Measurements from ENCODE around the gene IL1R2.

The IL1R2 gene

DNA sequence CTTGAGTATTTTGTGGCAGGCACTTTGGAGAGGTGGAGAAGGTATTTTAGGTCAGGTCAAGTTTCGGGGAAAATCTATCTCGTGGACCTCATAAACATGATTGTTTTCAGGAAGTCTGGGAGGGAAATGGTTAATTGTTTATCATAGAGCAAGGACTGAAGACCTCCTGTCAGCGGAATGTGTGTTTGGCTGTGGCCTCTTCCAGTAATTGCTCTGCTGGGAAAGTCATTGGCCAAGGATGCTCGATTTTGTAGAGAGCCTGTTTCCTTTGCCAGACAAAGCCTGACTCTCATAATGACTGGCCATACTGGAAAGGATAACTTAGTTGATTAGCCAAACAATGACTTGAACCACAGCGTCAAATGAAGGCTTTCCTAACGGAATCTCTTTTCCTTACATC, 30.0 kb downstream of the IL1R2 start:
- TF ChIP-seq FOXM1 (IDR thresholded peaks at IDR 0.05; ENCODE audit: borderline replicate concordance, low read depth) (no peak), RAD21 (IDR thresholded peaks at IDR 0.05; ENCODE audit: low read depth) (no peak)

- TF ChIP-seq REST (IDR thresholded peaks at IDR 0.05; ENCODE audit: low read depth) (no peak), TCF12 (IDR thresholded peaks at IDR 0.05; ENCODE audit: low read depth) (no peak), RAD21 (IDR thresholded peaks at IDR 0.05; ENCODE audit: low read depth) (no peak), FOXM1 (IDR thresholded peaks at IDR 0.05; ENCODE audit: borderline replicate concordance, low read depth) (no peak), MAX (IDR thresholded peaks at IDR 0.05) (no peak), NFIC (IDR thresholded peaks at IDR 0.05) (no peak), TAF1 (IDR thresholded peaks at IDR 0.05; ENCODE audit: low read depth) (no peak), EGR1 (IDR thresholded peaks at IDR 0.05) (no peak), ZBTB7A (IDR thresholded peaks at IDR 0.05; ENCODE audit: low read depth) (no peak), USF1 (IDR thresholded peaks at IDR 0.05) (no peak), CREB1 (IDR thresholded peaks at IDR 0.05; ENCODE audit: low read depth) (no peak)
These were observed 31.3 kb downstream of the IL1R2 start for GRCh38 chr2:102022884-102023539.

DNA sequence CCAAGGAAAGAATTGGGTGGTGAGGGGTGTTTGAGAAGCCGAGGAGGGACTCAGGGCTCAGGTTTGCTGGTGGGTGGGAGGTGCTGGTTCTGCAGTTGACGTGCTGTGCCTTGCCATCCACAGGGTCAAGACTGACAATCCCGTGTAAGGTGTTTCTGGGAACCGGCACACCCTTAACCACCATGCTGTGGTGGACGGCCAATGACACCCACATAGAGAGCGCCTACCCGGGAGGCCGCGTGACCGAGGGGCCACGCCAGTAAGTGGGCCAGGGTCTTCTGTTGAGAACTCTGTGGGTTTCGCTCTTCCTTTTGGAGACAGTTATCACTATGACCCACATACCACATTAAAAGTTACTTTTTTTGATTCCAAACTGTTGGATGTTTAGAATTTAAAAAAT, 32.6 kb downstream of the IL1R2 start:
- TF ChIP-seq EGR1 (IDR thresholded peaks at IDR 0.05), result no peak
- no peak for TF ChIP-seq YY1 (IDR thresholded peaks at IDR 0.05; ENCODE audit: low read depth)
- no peak for TF ChIP-seq NFIC (IDR thresholded peaks at IDR 0.05)
- no peak for TF ChIP-seq RAD21 (IDR thresholded peaks at IDR 0.05; ENCODE audit: low read depth)
- TF ChIP-seq CREB1 (IDR thresholded peaks at IDR 0.05; ENCODE audit: low read depth), result no peak
- TF ChIP-seq TCF12 (IDR thresholded peaks at IDR 0.05; ENCODE audit: low read depth), result no peak
- TF ChIP-seq FOXM1 (IDR thresholded peaks at IDR 0.05; ENCODE audit: borderline replicate concordance, low read depth), result no peak
- no peak for TF ChIP-seq USF1 (IDR thresholded peaks at IDR 0.05)
- no peak for TF ChIP-seq ZBTB7A (IDR thresholded peaks at IDR 0.05; ENCODE audit: low read depth)
- TF ChIP-seq CEBPB (IDR thresholded peaks at IDR 0.05), result no peak
- TF ChIP-seq REST (IDR thresholded peaks at IDR 0.05; ENCODE audit: low read depth), result no peak
- TF ChIP-seq TAF1 (IDR thresholded peaks at IDR 0.05; ENCODE audit: low read depth), result no peak
- no peak for TF ChIP-seq TEAD4 (IDR thresholded peaks at IDR 0.05)

- TF ChIP-seq EP300 (IDR thresholded peaks at IDR 0.05; ENCODE audit: borderline replicate concordance), result no peak
- no peak for TF ChIP-seq YY1 (IDR thresholded peaks at IDR 0.05; ENCODE audit: low read depth)
- TF ChIP-seq ZBTB7A (IDR thresholded peaks at IDR 0.05; ENCODE audit: low read depth), result no peak
- no peak for TF ChIP-seq TEAD4 (IDR thresholded peaks at IDR 0.05)
- TF ChIP-seq CEBPB (IDR thresholded peaks at IDR 0.05), result no peak
- TF ChIP-seq TAF1 (IDR thresholded peaks at IDR 0.05; ENCODE audit: low read depth), result no peak
- TF ChIP-seq RAD21 (IDR thresholded peaks at IDR 0.05; ENCODE audit: low read depth), result no peak
- TF ChIP-seq EGR1 (IDR thresholded peaks at IDR 0.05), result no peak
- TF ChIP-seq CREB1 (IDR thresholded peaks at IDR 0.05; ENCODE audit: low read depth), result no peak
- no peak for TF ChIP-seq FOXM1 (IDR thresholded peaks at IDR 0.05; ENCODE audit: borderline replicate concordance, low read depth)
- no peak for TF ChIP-seq USF1 (IDR thresholded peaks at IDR 0.05)
- TF ChIP-seq NFIC (IDR thresholded peaks at IDR 0.05), result no peak
- no peak for TF ChIP-seq REST (IDR thresholded peaks at IDR 0.05; ENCODE audit: low read depth)
These were observed 33.3 kb downstream of the IL1R2 start for GRCh38 chr2:102025016-102025501.

Data from Ishikawa (cell line).